GM18868 (cell line): ENCODE results near the gene TRIM39.
"Not testable (repeated sequence)": the region's sequence is repeated elsewhere in the genome, so short reads cannot be mapped to it uniquely, and the experiment has no call there.

ENCODE experiments used
- ATAC-seq: cut with Tn5 transposase; IDR thresholded peaks from one replicate; pipeline ENCODE4 v1.9.1; 2021; ENCODE audit warnings: mild to moderate bottlenecking, moderate library complexity; ENCODE audit not compliant: unreplicated experiment

The TRIM39 gene

GRCh38 chr6:30326526-30327231 lies at the start of gene TRIM39:
Gene TRIM39, plus strand, starts transcription at chr6:30326927. Its CDS starts 2,391 bp downstream, at chr6:30329318.
- peak; percentile 71 for ATAC-seq

- ATAC-seq = not testable (repeated sequence)
Measured at GRCh38 chr6:30280988-30281387, 45.7 kb upstream of the TRIM39 start.

DNA sequence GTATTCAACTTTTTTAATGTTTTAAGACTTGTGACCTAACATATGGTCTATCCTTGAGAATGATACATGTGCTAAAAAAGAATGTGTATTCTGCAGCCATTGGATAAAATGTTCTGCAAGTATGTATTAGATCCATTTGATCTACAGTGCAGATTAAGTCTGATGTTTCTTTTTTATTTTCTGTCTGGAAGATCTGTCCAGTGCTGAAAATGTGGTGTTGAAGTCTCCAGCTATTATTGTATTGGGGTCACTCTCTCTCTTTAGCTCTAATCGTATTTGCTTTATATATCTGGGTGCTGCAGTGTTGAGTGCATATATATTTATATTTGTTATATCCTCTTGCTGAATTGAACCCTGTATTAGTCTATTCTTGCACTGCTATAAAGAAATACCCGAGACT lies 44.2 kb upstream of the TRIM39 start:
- ATAC-seq = no peak

DNA sequence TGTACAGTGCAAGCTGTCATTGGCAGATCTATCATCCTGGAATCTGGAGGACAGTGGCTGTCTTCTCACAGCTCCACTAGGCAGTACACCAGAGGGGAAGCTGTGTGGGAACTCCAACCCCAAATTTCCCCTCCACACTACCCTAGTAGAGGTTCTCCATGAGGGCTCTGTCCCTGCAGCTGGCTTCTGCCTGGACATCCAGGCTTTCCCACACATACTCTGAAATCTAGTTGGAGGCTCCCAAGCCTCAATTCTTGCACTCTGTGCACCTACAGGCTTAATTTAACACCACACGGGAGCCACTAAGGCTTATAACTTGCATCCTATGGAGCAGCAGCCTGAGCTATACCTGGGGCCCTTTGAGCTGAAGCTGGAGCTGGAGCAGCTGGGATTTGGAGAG lies 43.0 kb upstream of the TRIM39 start:
- no peak for ATAC-seq

DNA sequence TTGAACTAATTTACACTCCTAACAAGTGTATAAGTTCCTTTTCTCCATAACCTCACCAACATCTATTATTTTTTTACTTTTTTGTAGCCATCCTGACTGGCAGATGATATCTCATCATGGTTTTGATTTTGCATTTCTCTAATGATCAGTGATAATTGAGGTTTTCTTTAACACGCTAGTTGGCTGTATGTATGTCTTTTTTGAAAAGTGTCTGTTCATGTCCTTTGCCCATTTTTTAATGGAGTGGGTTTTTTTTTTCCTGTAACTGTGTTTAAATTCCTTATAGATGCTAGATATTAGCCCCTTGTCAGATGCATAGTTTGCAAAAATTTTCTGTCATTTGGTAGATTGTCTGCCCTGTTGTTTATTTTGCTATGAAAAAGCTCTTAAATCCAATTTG lies 39.6 kb upstream of the TRIM39 start:
- no peak for ATAC-seq

DNA sequence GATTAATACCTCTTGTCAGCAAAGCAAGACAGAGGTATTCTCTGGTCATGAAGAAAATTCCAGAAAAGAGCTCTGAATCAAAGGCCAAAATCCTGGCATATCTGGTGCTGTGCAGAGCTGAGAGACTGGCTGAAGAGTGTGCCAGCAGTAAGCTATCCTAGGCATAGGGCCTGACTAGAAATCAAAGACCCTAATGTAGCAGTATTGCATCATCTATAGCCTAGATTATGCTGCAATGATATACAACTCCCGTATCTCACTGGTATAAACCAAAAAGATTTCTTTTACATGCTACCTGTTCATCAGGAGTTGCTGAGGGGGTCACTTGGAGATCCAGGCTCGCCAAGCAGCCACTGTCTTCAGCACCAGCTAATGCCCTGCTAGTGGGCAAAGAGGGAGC lies 30.9 kb upstream of the TRIM39 start:
- no peak for ATAC-seq

DNA sequence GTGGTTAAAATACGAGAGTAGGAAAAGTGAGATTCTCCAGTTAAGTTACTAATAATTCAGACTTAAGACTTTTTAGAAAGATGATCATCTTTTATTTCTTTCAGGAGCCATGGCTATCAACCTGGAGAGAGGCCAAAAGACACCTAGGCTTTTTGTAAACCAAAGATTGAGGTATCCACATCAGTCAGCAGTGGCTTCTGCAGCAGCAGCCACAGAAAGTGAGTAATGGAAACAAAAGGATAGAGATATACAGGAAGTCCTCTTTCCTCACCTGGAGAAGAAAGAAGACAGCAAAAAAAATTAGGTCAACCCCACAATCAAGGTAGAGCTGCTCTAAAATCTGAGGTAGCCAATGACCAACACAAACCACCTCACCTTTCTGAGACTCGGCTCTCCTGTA lies 22.7 kb upstream of the TRIM39 start:
- ATAC-seq = no peak

DNA sequence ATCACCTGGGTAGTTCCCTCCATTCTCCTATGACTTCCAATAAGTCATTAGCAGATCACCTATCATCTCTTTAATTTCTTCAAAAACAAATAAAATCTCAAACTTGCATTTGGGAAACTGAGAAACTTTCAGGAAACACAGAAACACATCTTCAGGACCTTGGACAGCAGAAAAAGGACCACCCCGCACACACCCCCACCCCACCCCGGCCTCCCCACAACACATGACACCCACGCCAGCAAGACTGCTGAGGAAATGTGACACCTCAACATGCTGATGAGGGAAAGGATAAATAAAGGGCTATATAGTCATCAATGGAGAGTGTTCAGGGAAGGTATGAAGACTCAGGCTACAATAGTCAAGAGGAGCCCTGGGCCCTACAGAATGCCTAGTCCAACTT lies 15.6 kb upstream of the TRIM39 start:
- no peak for ATAC-seq

DNA sequence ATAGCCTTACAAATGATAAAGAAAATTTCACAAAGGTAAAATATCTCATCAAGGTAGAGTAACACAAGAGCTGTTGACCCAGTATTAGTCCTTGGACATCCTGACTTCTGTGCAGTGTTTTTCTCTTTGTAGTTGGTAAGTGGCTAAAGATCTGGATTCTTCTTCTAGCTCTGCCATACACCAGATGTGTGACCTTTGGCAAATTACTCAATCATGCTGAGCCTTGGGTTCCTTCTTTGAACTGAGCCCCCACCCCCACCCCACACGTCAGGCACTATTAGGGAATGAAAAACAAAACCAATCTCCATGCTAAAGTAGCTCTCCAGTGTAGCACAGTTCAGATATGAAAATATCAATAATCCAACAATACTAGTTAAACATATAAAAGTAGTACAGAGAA lies 15.1 kb upstream of the TRIM39 start:
- ATAC-seq = no peak

DNA sequence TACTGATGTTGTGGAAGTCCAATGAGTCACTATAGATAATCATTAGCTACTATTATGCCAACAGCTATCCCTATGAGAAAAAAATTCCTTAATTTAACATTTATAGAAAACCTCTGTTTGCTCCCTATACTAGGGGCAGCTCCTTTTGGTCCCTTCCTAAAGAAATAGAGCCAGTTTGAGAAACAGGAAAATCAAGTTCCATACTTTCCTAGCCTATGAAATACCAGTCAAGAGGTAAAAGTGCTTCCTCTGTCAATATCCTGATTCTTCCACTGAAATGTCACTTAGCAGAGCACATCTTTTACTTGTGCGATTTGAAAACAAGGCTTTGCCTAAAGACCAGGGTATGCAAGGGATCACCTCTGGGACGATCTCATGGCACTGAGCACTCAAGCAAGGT lies 14.5 kb upstream of the TRIM39 start:
- no peak for ATAC-seq

DNA sequence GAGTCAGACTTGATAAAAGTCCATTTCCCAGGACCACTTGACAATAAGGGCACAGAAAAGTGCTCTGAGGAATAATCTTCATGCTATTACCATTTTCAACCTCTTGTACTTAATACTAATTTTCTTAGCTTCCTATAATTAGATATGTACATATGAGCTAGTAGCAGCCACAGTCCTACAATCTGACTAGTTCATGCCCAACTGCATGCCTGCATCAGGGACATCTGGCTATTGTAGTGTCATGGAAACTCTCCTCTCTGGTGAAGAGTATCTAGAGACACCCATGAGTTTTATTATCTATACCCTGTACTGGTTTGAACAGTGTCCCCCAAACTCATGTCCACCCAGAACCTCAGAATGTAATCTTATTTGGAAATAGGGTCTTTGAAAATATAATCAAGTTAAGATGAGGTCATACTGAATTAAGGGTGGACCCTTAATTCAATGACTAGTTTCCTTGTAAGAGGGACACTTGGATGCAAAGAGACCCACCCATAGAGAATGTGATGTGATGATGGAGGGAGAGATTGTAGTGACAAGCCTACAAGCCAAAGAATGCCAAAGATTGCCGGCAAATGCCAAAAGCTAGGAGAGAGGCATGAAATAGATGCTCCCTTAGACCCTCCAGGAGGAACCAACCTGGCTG lies 13.9 kb upstream of the TRIM39 start:
- no peak for ATAC-seq

- ATAC-seq = no peak
Measured at GRCh38 chr6:30315156-30315555, 11.6 kb upstream of the TRIM39 start.

DNA sequence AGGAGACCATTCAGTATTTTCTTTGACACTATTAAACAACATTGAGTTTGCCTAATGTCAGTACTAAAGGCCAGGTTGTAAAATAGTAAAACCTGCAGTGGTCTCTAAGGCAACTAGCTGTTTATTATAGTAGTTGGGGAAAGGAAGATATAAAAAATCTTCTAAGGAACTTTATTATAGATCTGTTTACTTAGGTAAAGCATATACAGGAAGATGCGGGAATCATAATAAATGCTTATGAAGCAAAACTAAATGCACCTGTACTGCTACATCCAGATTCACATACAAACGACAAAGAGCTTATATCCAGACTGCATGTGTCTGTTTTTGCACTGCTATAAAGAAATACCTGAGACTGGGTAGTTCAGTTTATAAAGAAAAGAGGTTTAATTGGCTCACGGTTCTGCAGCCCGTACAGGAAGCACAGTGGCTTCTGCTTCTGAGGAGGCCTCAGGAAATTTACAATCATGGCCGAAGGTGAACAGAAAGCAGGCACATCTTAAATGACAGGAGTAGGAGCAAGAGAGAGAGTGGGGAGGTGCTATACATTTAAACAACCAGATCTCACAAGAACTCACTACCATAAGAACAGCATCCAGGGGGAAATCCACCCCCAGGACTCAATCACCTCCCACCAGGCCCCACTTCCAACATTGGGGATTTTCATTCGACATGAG lies 8.7 kb upstream of the TRIM39 start:
- ATAC-seq = no peak

DNA sequence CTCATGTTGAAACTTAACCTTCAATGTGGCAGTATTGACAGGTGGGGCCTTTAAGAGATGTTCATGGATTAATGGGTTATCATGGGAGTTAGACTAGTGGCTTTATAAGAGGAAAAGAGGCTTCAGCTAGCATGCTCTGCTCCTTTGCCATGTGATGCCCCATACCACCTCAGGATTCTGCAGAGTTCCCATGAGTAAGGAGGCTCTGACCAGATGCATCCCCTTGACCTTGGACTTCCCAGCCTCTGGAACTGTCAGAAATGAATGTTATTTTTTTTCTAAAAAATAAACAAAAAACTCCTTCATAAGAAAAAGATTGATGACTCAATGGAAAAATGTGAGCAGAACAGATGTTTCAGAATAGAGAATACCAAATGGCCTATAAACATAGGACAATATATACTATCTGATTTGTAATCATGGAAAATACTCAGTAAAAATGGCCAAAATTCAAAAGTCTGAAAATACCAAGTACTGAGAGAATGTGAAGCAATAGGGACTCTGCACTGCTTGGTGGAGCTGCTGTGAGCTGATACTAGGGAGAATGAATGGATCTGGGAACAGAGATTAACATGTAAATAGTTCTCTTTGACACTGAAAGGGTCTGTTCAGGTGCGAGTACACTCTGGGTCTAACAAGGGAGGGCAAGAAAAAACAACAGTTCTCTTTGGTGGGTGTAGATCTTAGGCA lies 7.4 kb upstream of the TRIM39 start:
- ATAC-seq = no peak

- ATAC-seq = no peak
Measured at GRCh38 chr6:30321692-30322388, 4.9 kb upstream of the TRIM39 start.

DNA sequence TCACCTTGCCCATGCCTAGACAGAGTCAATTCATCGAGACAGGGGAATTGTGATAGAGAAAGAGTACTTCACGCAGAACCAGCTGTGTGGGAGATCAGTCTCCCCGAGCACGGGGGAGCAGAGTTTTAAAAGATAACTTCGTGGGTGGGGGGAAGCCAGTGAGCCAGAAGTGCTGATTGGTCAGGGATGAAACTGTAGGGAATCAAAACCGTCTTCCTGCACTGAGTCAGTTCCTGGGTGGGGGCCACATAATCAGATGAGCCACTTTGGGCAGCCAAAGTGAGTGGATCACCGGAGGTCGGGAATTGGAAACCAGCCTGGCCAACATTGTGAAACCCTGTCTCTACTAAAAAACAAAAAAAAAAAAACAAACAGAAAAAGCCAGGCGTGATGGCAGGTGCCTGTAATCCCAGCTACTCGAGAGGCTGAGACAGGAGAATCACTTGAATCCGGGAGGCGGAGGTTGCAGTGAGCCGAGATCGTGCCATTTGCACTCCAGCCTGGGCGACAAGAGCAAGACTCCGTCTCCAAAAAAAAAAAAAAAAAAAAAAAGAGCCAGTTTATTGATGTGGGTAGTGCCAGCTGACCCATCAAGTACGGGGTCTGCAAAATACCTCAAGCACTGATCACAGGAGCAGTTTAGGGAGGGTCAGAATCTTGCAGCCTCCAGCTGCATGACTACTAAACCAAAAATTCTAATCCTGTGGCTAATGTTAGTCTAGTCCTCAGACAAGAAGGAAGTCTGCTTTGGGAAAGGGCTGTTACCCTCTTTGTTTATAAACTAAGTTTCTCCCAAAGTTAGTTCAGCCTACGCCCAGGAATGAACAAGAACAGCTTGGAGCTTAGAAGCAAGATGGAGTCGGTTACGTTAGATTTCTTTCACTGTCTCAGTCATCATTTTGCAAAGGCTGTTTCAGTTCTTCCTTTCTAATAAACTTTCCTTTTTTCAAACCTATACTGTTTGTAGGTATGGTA lies 3.9 kb upstream of the TRIM39 start:
- ATAC-seq = no peak

DNA sequence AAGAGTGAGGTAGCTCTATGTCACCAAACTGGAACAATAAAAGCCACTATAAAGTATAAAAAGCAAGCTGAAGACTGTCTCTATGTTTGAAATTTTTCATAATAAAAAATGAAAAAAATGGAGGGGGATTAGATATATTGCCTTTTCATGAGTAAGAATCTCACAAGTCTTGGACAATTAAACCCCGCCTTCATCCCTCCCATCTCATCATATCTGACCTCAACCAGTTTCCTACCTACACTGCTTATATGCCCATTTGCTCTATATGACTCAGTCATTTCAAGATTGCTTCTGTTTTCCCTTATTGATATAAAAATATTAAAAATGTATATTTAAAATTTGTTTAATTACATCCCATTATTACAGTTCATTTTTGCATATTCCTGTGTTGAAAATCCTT lies 2.9 kb upstream of the TRIM39 start:
- ATAC-seq = no peak

- ATAC-seq = peak; percentile 40
Measured at GRCh38 chr6:30325150-30325872, 1.4 kb upstream of the TRIM39 start.

- ATAC-seq = peak; percentile 43
Measured at GRCh38 chr6:30325873-30326525, 728 bp upstream of the TRIM39 start.
